IPS-18a (cell line): ENCODE data around the gene MCRIP2.
A peak's percentile ranks its signal among the peaks of the same experiment; 100 is the strongest.

ENCODE experiments used
- H3K27ac ChIP-seq: one replicate; pipeline ENCODE4 v1.5.1; 2013; ENCODE audit warnings: low read length
- H3K27me3 ChIP-seq: one replicate; pipeline ENCODE4 v1.6.1; 2013; ENCODE audit warnings: mild to moderate bottlenecking, low read length; ENCODE audit not compliant: control insufficient read depth, insufficient read depth
- H3K36me3 ChIP-seq: one replicate; pipeline ENCODE4 v1.6.1; 2013; ENCODE audit warnings: low read depth, low read length; ENCODE audit not compliant: control insufficient read depth
- H3K4me1 ChIP-seq: one replicate; pipeline ENCODE4 v1.6.1; 2013; ENCODE audit warnings: low read depth, low read length; ENCODE audit not compliant: control insufficient read depth
- H3K4me3 ChIP-seq: one replicate; pipeline ENCODE4 v1.5.1; 2013; ENCODE audit warnings: low read length
- H3K9ac ChIP-seq: one replicate; pipeline ENCODE4 v1.6.1; 2013; ENCODE audit warnings: mild to moderate bottlenecking, low read length, moderate library complexity
- H3K9me3 ChIP-seq: one replicate; pipeline ENCODE4 v1.6.1; 2013; ENCODE audit warnings: low read depth, low read length; ENCODE audit not compliant: control insufficient read depth

The MCRIP2 gene

GRCh38 chr16:670485-671352 lies 29.1 kb downstream of the MCRIP2 start:
- Histone ChIP-seq H3K4me1 (peaks cover 3% of the 10 kb centered on the region), H3K27ac (no peak overlapping the region), H3K9me3 (no peaks in the 10 kb centered on the region), H3K9ac (no peak overlapping the region), H3K4me3 (no peak overlapping the region), H3K27me3 (no peaks in the 10 kb centered on the region), H3K36me3 (peaks cover 45% of the 10 kb centered on the region)

- Histone ChIP-seq H3K4me1 (peaks cover 3% of the 10 kb centered on the region), H3K9ac (no peak overlapping the region), H3K9me3 (no peaks in the 10 kb centered on the region), H3K27me3 (no peaks in the 10 kb centered on the region), H3K27ac (no peak overlapping the region), H3K4me3 (no peak overlapping the region), H3K36me3 (peaks cover 45% of the 10 kb centered on the region)
Measured at GRCh38 chr16:671353-672131, 29.9 kb downstream of the MCRIP2 start.

GRCh38 chr16:672371-672770 lies 30.7 kb downstream of the MCRIP2 start:
- H3K4me3 ChIP-seq: no peak overlapping the region
- no peak overlapping the region for H3K27ac ChIP-seq
- no peaks in the 10 kb centered on the region for H3K9me3 ChIP-seq
- no peak overlapping the region for H3K9ac ChIP-seq
- no peaks in the 10 kb centered on the region for H3K27me3 ChIP-seq
- peaks cover 3% of the 10 kb centered on the region for H3K4me1 ChIP-seq
- peaks cover 45% of the 10 kb centered on the region for H3K36me3 ChIP-seq

- Histone ChIP-seq H3K36me3 (peaks cover 45% of the 10 kb centered on the region), H3K27ac (no peak overlapping the region)
Measured at GRCh38 chr16:672851-673250, 31.2 kb downstream of the MCRIP2 start.

GRCh38 chr16:673399-673991 lies 31.9 kb downstream of the MCRIP2 start:
- Histone ChIP-seq H3K27ac (no peak overlapping the region), H3K4me3 (no peak overlapping the region), H3K36me3 (peaks cover 45% of the 10 kb centered on the region), H3K9ac (no peak overlapping the region), H3K9me3 (no peaks in the 10 kb centered on the region), H3K4me1 (peaks cover 3% of the 10 kb centered on the region), H3K27me3 (no peaks in the 10 kb centered on the region)

More at GRCh38 chr16:672851-673250, 31.2 kb downstream of the MCRIP2 start:
- Histone ChIP-seq H3K9me3 (no peaks in the 10 kb centered on the region), H3K27me3 (no peaks in the 10 kb centered on the region), H3K4me1 (peaks cover 3% of the 10 kb centered on the region), H3K9ac (no peak overlapping the region), H3K4me3 (no peak overlapping the region)

- no peaks in the 10 kb centered on the region for H3K27me3 ChIP-seq
- no peaks in the 10 kb centered on the region for H3K9me3 ChIP-seq
- peaks cover 3% of the 10 kb centered on the region for H3K4me1 ChIP-seq
- peak overlapping the region; percentile 32 for H3K4me3 ChIP-seq
- no peak overlapping the region for H3K9ac ChIP-seq
- peaks cover 45% of the 10 kb centered on the region for H3K36me3 ChIP-seq
- H3K27ac ChIP-seq: no peak overlapping the region
Measured at GRCh38 chr16:674214-674881, 32.7 kb downstream of the MCRIP2 start.

GRCh38 chr16:674968-675883 lies 33.6 kb downstream of the MCRIP2 start, which contains the start of gene RHBDL1:
Gene RHBDL1, plus strand, starts transcription at chr16:675671. Its CDS starts 120 bp downstream, at chr16:675791.
- Histone ChIP-seq H3K36me3 (peaks cover 36% of the 10 kb centered on the region), H3K27ac (no peak within 1 kb of the TSS), H3K9ac (no peak within 1 kb of the TSS), H3K4me1 (peaks cover 3% of the 10 kb centered on the region), H3K9me3 (no peaks in the 10 kb centered on the region), H3K4me3 (peak within 1 kb of the TSS; percentile 32), H3K27me3 (no peaks in the 10 kb centered on the region)

GRCh38 chr16:675884-676564 lies 34.4 kb downstream of the MCRIP2 start:
- no peak overlapping the region for H3K27ac ChIP-seq

GRCh38 chr16:676565-676902 lies 34.9 kb downstream of the MCRIP2 start:
- no peak overlapping the region for H3K4me3 ChIP-seq
- H3K27me3 ChIP-seq: no peaks in the 10 kb centered on the region
- H3K4me1 ChIP-seq: peaks cover 9% of the 10 kb centered on the region
- no peak overlapping the region for H3K27ac ChIP-seq
- peaks cover 26% of the 10 kb centered on the region for H3K36me3 ChIP-seq
- H3K9ac ChIP-seq: no peak overlapping the region
- H3K9me3 ChIP-seq: no peaks in the 10 kb centered on the region

More at GRCh38 chr16:675884-676564, 34.4 kb downstream of the MCRIP2 start:
- H3K9me3 ChIP-seq: no peaks in the 10 kb centered on the region
- H3K4me1 ChIP-seq: peaks cover 4% of the 10 kb centered on the region
- peaks cover 29% of the 10 kb centered on the region for H3K36me3 ChIP-seq
- H3K27me3 ChIP-seq: no peaks in the 10 kb centered on the region
- no peak overlapping the region for H3K9ac ChIP-seq
- no peak overlapping the region for H3K4me3 ChIP-seq

GRCh38 chr16:676913-677312 lies 35.3 kb downstream of the MCRIP2 start:
- H3K27me3 ChIP-seq: no peaks in the 10 kb centered on the region
- H3K27ac ChIP-seq: no peak overlapping the region
- H3K4me1 ChIP-seq: peaks cover 9% of the 10 kb centered on the region
- no peak overlapping the region for H3K4me3 ChIP-seq
- no peak overlapping the region for H3K9ac ChIP-seq
- peaks cover 27% of the 10 kb centered on the region for H3K36me3 ChIP-seq
- no peaks in the 10 kb centered on the region for H3K9me3 ChIP-seq
